ENCODE measurements around the gene BICRA.

Gene BICRA

DNA sequence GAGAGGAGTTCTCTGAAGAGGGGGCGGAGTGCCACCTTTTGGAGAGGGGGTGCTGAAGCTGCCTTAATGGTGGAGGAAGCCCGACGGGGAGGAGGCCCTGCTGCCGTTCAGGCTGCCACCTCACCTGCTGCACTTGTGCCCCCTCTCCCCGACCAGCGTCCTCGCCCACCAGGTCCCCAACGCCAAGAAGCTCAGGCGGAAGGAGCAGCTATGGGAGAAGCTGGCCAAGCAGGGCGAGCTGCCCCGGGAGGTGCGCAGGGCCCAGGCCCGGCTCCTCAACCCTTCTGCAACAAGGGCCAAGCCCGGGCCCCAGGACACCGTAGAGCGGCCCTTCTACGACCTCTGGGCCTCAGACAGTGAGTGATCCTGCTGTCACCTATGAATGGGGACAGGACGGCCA, 141.8 kb downstream of the BICRA start:
- DNase-seq (ENCODE audit: low spot score): no peak

DNA sequence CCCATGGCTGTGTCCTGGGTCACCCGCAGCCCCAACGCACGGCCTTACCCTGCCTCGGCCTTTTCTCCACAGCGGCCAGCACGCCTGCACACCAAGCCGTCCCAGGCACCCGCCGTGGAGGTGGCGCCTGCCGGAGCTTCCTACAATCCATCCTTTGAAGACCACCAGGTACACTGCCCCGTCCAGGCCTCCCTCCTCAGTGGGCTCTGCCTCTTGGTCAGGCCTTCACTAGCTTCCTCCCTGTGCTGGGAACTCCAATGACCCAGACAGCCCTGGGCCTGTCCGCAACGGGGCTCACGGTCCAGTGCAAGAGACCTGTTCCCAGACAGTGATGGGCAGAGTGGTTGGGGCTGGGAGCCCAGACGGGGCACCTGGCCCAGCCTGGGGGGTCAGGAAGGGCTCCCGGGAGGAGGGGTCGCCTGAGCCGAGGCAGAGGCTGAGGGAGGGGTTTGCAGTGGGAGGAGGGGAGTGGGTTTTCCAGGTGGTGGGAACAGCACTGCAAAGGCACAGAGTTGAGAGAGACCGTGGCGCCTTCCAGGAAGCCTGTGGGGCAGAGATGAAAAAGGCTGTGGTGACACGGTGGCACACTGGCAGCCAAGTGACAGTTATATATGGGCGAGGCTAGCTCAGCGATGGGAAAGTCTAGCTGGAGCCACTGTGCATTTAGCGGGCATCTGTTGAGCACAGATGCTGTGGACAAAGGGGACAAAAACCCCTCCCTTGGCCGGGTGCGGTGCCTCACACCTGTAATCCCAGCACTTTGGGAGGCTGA, 143.7 kb downstream of the BICRA start:
- DNase-seq (ENCODE audit: low spot score): no peak
